HG03439 (cell line): ENCODE data around the gene CWC27.
"Not testable (repeated sequence)": the region's sequence is repeated elsewhere in the genome, so short reads cannot be mapped to it uniquely, and the experiment has no call there.

Source experiments
- ATAC-seq: cut with Tn5 transposase; IDR thresholded peaks from one replicate; pipeline ENCODE4 v1.9.1; 2021; ENCODE audit warnings: mild to moderate bottlenecking, moderate library complexity; ENCODE audit not compliant: unreplicated experiment

The CWC27 gene

DNA sequence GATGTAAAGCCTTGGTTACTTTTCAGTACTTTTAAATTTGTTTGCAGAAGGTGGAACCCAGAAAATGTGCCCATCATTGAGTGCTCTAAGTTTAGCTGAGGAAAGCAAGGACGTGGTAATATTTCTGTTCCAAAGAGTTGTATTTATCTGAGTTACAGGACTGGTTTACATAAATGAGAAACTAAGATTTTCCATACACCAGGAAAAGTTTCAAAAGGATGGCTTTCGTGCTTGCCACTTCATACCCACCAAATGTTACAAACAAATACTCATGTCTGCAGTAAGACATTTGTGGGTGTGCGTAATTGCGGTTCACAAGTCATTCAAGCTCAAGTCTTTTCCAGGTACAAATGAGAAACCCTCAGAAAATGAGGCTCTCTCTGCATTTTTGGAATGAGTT lies 68.1 kb downstream of the CWC27 start:
- ATAC-seq, result no peak

GRCh38 chr5:64838376-64838775 lies 69.6 kb downstream of the CWC27 start:
- ATAC-seq, result no peak

DNA sequence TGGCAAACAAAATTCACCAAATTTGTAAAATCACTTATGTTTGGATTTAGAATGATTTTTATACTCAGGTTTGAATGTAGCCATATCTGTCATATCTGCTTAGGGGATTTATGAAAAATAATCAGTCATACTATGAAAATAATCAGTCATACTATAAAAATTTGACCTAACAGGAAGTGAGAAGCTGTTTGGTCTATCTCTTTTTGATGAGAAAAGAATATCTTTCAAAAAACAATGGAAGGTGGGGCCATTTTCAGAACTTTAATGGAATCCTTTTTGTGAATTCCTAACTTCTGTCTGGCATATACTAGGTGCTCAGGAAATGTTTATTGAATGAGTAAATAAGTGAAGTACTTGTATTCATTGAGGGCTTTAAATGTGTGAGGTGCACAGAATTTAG lies 70.1 kb downstream of the CWC27 start:
- no peak for ATAC-seq

DNA sequence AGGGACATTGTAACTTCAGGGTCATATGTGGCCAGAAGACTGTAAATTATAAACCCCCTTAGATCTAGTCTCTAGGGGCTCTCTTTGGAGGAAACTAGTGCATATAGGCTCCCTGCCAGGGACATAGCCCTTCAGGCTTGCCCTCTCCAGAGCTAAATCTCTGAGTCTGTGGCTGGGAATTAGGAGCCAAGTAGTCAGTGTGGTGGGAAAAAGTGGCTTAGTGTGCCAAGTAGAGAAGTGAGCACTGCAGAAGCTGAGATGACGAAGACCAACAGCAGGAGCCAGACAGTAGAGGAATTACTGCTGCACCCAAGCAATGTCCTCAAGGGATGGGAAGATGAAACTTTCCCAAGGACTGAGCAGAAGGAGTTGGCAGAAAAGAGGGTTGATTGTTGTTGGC lies 71.2 kb downstream of the CWC27 start:
- ATAC-seq, result no peak

DNA sequence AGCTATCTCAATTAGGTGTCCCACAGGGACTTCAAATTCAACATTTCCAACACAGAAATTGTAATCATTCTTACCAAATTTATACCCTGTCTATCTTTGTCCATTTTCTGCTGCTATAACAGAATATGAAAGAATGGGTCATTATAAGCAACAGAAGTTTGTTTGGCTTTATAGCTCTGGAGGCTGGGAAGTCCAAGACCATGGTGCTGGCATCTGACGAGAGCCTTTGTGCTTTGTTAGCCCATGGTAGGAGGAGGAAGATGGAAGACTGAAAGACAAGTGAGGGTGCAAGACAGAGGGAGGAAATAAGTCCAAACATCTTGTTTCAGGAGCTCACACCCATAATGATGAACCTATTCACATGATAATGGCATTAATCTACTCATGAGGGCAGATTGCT lies 72.2 kb downstream of the CWC27 start:
- ATAC-seq, result no peak

DNA sequence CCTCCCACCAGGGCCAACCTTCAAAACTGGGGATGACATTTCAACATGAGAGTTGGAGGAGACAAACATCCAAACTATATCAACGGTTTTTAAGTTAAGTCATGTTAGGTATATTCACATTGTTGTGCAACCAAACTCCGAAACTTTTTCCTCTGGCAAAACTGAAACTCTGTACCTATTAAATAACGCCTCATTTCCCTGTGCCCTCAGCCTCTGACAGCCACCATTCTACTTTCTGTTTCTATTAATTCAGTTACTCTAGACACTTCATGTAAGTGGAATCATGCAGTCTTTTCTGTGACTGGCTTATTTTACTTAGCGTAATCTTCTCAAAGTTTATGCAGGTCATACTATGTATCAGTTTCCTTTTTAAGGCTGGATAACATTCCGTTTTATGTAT lies 85.0 kb downstream of the CWC27 start:
- ATAC-seq, result no peak

DNA sequence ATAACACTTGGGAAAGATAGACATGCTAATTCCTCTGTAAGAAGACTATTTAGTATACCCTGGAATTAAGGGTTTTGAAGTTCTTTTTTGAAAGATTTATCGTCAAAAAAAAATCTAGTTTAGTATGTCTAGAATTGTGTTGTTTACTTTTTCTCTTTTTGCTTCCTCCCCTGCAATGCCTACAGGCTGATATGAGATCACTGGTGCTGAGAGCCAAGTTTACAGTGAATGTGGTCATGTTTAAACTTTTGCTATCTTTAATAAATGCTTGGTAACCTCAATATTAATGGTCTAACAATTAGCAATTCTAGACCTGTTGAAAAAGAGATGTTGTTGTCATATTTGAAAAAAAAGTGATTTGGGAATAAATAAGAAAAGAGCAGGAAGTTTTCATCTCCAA lies 86.1 kb downstream of the CWC27 start:
- ATAC-seq, result no peak

DNA sequence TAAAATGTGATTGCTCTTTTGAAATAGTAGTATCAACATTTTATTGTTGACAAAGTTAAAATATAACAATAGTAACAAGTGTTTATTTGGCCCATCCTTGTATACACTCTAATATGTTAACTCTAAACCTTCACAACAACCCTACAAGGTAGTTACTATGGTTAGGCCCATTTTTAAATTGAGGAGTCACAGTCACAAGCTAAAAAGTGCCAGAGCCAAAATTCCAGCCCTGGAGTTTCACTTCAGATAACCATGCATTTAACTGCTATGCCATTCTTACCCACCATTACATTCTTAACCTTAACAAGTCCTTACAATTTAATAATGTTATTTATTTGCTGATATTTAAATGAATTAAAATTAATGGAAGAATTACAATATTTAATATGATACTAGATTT lies 91.2 kb downstream of the CWC27 start:
- ATAC-seq, result no peak

DNA sequence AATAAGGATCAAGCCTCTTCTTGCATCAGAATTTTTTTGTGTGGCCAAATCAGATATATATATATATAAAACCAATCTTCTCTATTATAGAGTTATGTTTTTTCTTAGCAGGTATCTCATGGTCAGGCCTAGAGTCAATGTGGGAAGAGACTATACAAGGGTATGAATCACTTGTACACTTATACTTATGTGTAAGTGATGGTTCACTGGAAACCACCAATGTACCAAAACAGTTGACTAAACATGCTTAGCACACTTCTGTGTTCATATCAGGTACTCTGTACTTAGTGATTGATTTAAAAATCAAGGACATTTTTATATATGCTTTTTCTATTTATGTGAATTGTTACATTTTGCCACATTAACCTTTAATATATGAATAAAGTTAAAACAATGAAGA lies 92.6 kb downstream of the CWC27 start:
- ATAC-seq, result no peak

- no peak for ATAC-seq
Observed at GRCh38 chr5:64864171-64864570, 95.4 kb downstream of the CWC27 start.

DNA sequence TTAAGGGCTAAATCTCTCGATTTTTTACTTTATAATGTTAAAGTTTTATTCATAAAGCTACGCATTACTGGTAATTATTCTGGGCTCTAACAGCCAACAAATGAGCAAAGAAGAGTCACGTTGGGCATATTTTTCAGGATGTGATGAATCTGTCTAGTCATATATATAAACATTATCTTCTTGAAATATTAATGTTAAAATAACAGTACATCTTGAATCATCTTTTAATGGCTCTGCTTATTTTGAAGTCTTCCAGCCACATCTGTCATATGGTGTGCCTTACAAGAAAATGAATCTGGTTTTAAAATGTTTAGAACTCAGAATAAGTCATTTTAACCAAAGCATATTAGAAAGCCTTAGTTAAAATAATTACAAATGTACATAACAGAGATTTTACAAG lies 96.9 kb downstream of the CWC27 start:
- no peak for ATAC-seq

DNA sequence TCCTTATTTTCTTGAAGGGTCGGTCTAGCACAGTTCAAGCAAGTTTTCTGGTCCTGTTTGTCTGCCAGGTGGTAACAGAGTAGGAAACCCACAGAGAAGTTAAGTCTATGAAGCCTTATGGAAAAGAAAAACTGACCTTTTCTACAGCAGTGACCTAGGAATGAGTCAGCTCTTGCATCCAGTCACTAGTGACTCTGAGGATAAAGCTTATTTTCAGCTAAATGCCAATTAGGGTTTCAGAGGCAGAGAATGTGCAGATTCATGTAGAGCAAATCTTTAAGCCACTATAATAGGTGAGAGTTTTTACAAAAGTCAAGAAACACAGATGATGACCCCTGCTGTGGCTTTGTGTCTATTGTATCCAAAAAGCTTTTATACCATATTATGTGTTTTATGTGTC lies 100.7 kb downstream of the CWC27 start:
- ATAC-seq, result no peak

- no peak for ATAC-seq
Observed at GRCh38 chr5:64872044-64872443, 103.3 kb downstream of the CWC27 start.

DNA sequence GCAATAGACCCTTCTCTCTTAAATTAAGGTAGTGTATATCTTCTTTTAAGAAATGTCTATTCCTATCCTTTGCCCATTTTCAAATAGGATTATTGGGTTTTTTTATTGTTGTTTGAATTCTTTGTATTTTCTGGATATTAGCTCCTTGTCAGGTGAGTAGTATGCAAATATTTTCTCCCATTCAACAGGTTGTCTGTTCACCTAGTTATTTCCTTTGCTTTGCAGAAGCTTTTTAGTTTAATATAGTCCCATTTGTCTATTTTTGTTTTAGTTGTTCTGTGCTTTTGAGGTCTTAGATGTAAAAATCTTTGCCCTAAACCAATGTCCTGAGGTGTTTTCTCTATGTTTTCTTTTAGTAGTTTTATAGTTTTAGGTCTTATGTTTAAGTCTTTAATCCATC lies 104.7 kb downstream of the CWC27 start:
- no peak for ATAC-seq

- ATAC-seq, result no peak
Observed at GRCh38 chr5:64874753-64875152, 106.0 kb downstream of the CWC27 start.

DNA sequence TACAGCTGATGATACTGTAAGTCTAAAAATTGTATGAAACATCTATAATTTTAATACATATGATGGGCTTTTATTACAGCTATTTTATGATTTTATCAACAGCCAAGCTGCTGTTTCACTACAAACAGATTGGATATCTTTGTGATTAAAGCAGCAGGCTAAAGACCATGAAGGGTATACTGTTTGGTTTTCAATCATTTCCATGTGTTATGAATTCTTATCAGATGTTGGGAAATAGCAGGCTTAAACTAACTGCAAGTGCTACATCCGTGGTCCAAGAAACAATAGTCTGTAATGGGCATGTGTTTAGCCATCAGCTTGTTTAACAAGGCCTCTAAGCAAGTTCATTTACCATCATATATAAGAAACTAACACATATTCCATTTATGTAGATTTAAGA lies 107.5 kb downstream of the CWC27 start:
- no peak for ATAC-seq

DNA sequence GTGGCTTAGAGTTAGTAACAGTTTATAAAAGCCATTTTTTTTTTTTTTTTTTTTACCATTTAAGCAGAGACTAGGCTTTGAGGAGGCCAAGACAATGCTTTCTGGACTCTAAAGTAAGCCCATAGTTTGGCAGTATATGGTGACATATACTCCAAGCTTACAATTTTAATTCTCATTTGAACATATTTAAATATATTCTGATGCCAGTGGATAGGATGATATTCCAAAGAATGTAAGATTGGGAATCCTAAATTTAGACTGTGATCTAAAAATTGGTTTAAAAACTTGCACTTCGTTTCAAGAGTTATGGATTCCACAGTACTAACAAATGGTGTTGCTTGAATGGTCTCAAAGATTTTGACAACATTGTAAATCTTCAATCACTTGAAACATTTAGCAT lies 112.1 kb downstream of the CWC27 start:
- no peak for ATAC-seq

DNA sequence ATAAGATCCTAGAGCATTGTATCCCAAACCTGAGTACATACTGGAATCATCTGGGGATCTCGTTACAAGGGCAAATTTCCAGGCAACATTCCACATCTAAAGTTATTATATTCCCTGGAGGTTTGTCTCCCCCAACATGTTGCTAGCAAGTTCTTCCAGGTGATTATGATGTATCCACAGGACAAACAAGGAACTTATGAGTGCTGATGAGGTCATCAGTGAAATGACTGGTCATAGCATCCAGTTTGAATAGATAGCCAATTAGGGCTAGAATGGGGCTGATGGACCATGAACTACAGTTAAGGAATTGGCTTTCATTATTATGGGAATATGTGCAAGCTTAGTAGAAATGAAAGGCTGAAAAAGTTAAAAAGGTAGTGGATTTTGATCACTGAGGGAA lies 115.2 kb downstream of the CWC27 start:
- ATAC-seq, result no peak

DNA sequence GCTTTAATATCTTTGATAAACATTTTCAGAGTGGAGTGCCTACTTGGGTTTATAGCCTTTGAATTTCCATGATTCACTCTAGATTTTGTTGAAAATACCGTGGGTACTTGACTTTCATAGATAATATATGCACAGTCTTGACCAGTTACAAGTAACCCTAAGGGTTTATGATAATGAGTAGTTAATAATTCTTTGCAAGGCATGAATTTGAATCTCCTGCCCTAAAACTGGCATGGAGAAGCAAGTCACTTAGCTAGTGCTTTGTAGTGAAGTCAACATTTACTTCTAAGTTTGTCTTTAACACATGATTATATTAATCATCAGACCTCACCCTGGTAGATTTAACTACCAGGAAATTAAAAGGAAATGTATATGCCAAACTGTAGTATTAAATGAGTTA lies 115.8 kb downstream of the CWC27 start:
- no peak for ATAC-seq

DNA sequence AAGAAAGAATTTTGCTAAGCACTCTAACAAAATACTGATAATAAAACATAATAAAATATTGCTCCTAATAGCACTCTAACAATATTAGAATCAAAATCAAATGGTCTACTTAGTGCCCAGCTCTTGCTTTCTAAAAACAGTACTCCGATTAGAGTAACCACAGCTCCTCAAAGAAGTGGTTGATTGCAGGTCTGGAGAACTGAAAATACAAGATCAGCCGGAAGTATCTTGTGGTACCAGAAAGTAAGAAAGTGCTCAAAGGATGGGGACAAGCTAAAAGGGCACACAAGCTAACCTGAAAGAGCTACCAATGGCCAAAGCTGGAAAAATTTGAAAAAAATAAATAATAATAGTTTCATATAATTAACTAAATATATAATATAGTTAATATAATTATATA lies 119.2 kb downstream of the CWC27 start:
- no peak for ATAC-seq

DNA sequence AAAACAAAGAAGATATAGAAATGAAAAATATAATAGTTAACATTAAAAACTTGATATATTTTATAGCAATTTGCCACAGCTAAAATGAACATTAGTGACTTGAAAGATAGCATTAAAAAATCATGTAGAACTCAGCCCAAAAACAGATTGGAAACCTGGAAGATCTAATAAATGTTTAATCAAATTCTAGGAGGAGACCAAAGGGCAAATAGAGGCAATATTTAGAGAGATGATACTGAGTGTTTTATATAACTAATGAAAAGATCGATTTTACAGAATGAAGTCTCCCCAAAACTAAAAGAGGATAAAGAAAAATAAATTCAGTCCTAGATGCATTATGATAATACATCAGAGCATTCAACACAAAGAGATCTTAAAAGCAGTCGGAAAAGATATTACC lies 127.0 kb downstream of the CWC27 start:
- ATAC-seq, result no peak

GRCh38 chr5:64899838-64900237 lies 131.1 kb downstream of the CWC27 start:
- ATAC-seq, result no peak

- no peak for ATAC-seq
Observed at GRCh38 chr5:64900618-64901017, 131.9 kb downstream of the CWC27 start.

DNA sequence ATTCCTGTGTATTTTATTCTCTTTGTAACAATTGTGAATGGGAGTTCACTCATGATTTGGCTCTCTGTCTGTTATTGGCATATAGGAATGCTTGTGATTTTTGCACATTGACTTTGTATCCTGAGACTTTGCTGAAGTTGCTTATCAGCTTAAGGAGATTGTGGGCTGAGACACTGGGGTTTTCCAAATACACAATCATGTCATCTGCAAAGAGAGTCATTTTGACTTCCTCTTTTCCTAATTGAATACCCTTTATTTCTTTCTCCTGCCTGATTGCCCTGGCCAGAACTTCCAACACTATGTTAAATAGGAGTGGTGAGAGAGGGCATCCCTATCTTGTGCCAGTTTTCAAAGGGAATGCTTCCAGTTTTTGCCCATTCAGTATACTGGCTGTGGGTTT lies 138.7 kb downstream of the CWC27 start:
- ATAC-seq, result not testable (repeated sequence)
